Measurements from ENCODE around the gene C7.
"Not testable (repeated sequence)": the region's sequence is repeated elsewhere in the genome, so short reads cannot be mapped to it uniquely, and the experiment has no call there.

The C7 gene

DNA sequence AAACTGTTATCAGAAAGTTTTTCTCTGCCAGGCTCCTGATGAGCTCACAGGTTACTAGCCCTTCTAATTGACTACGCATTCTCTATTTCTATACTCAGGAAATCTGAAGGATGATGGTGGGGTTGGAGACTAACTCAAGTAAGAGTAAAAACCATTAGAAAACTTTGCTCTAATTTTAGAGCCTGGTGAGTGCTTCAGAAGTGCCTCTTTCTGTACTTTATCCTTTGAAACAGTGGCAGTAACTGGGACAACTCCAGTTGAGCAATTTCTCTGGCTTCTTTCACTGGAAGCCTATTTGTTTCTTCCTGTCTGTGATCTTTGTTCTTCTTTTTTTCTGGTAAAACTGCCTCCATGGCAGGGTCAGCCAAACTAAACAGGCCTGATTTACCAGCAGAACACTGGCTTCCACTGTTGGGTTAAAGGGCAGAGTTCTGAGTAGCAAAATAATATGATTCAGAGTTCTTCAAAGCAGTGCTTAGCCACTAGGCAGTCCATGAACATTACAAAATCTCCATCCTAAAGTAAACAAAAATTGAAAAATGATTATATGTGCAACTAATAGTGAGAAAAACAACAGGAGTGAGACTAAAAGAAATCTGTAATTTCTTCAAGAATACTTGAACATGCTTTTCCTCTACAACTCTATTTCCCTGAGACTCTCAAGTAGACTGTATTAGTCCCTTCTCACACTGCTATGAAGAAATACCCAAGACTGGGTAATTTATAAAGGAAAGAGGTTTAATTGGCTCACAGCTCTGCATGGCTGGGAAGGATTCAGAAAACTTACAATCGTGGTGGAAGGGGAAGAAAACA, 82.1 kb downstream of the C7 start:
- FAIRE-seq = no peak
- TF ChIP-seq POLR2A (IDR thresholded peaks at IDR 0.05; ENCODE audit: low read depth, low read length) = no peak
- no peak for DNase-seq (ENCODE audit: insufficient read length, low spot score)

DNA sequence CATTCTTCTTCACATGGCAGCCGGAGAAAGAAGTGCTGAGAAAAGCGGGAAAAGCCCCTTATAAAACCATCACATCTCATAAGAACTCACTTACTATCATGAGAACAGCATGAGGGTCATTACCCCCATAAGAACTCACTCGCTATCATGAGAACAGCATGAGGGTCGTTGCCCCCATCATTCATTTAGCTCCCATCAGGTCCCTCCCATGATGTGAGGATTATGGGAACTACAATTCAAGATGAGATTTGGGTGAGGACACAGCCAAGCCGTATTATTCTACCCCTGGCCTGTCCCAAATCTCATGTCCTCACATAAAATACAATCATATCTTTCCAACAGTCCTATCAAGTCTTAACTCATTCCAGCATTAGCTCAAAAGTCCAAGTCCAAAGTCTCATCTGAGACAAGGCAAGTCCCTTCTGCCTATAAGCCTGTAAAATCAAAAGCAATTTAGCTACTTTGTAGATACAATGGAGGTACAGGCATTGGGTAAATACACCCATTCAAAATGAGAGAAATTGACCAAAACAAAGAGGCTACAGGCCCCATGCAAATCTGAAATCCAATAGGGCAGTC, 82.8 kb downstream of the C7 start:
- no peak for FAIRE-seq
- no peak for TF ChIP-seq POLR2A (IDR thresholded peaks at IDR 0.05; ENCODE audit: low read depth, low read length)
- DNase-seq (ENCODE audit: insufficient read length, low spot score) = no peak

DNA sequence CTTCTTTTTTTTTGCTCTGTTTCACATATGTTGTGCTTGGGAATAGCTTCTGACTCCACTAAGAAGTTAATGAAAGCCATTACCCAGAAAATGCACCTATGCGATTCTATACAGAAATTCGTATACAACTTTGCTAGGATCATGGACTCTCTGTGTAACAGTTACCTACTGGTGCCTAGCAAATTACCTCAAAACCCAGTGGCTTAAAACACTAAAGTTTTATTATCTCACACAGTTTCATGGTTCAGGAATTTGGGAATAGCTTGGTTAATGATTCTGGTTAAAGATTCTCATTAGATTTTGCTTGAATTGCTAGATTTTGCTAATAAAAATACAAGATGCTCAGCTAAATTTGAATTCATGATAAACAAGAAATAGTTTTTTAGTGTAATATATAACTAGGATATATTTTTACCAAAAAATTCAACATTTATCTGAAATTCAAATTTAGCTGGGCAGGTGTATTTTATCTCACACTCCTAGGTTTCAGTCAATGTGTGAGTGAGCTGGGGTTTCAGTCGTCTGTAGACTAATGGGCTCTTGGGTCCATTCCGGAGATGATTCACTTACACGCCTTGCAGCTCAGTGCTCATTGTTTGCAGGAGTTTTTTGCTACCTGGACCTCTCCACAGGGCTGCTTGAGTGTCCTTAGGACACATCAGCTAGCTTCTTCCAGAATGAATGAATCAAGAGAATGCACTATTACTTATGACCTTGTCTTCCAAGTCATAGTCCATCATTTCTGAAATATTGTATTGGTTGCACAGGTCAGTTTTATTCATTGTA, 86.7 kb downstream of the C7 start:
- no peak for FAIRE-seq
- DNase-seq (ENCODE audit: insufficient read length, low spot score) = no peak
- TF ChIP-seq POLR2A (IDR thresholded peaks at IDR 0.05; ENCODE audit: low read depth, low read length) = no peak

DNA sequence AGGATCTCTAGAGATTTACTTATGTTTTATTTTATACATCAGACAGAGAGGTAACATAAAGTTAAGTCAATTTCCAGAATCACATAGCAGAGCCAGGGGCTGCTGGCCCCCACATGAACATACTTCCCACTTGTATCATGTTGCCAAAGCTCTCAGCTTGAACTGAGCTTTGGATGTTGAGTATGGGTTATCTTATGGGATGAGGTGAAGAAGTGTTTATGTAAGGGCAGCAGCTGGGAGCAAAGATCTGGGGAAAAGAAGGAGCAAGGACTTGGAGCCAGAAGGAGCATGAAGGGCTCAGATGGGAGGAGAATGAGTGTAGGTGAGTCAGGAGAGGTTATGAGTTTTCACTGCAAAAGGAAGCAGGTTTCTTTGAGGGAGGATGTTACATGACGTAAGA, 89.8 kb downstream of the C7 start:
- no peak for TF ChIP-seq POLR2A (IDR thresholded peaks at IDR 0.05; ENCODE audit: low read depth, low read length)
- DNase-seq (ENCODE audit: insufficient read length, low spot score) (no peak), FAIRE-seq (no peak)

DNA sequence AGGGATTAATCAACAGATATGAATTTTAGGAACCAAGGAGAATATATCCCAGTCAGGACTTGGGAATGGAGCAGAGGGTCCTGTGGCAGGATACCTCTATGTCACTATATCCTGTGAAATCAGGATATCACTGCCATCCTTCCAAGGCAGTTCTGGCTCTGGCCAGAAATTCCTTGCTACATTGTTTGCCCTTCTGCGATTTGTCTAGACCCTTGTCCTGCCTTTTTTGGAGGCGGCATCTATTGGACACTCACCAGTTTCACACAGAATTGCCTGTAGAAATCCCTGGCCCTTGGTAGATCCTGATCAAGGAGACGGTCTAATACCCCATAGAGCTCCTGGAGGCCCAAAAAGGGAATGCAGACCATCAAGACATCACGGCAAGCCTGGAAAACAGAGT, 90.7 kb downstream of the C7 start:
- no peak for FAIRE-seq
- no peak for DNase-seq (ENCODE audit: insufficient read length, low spot score)
- no peak for TF ChIP-seq POLR2A (IDR thresholded peaks at IDR 0.05; ENCODE audit: low read depth, low read length)

DNA sequence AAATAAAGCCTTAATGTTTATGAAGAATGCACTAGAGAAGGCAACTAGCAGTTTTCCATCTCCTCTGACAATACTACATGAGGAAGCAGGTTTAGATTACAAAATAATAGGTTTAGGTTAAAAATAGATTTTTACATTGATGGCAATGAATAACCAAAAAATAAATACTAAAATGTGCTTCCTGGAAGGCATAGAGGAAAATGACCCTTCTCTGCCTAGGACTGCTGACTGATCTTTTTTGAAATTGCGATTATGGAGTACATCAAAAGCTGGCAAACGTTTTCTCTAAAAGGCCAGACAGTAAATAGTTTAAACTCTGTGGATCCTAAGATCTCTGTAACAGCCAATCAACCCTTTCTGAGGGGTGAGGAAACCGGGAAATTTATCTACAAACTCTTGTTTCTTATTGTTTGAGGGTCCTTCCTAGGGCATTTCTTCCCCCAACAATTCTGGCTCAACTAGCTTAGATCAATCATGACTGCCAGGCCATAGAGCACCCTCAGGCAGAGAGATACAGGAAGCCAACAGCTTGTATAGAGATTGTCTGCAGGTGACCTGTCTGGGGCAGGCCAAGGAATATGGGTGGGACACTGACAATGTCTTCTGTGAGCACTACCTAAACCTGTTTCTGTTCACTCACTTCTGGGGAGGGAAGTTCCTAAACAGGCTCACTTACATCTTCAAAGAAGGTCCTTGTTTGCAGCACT, 94.5 kb downstream of the C7 start:
- no peak for FAIRE-seq
- no peak for DNase-seq (ENCODE audit: insufficient read length, low spot score)
- TF ChIP-seq POLR2A (IDR thresholded peaks at IDR 0.05; ENCODE audit: low read depth, low read length) = no peak

DNA sequence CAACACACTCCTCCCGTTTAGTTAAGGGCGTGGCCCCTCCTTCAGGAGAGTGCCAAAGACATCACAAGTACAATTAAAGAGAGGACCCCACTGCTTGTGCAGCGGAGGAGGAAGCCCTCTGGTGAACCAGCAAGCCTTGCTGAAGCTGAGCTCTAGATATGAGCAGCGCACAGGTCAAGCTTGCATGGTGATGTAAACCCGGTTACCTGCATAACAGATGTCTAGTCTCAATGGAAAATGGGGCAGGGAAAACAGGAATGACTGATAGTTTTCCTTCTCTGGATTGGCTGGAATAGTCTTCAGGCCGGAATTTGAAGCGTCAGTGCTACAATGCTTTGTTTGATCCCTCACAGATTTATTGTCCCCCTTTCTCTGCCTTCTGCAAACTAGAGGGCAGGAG, 95.6 kb downstream of the C7 start:
- no peak for DNase-seq (ENCODE audit: insufficient read length, low spot score)
- no peak for TF ChIP-seq POLR2A (IDR thresholded peaks at IDR 0.05; ENCODE audit: low read depth, low read length)
- no peak for FAIRE-seq

DNA sequence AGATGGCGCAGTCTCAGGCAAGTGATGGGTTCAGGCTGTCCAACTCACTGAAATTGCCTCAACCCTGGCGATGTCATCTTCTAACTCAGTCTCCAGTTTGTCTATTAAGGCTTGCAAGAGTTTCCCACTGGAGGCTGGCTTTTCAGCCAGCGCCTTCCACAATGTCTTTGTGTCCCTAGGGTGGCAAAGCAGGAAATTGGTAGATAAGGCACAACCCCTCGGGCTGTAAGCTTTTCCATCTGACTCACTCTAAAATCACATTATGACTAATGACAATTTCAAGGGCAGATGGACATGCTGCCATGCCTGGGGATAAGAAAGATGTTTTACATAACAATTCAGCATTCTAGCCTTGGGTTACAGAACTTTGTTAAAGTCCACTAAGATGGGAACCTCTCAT, 99.9 kb downstream of the C7 start:
- 0 out of 2 replicates have a peak, but pooled peaks have one; percentile 11 for TF ChIP-seq POLR2A (IDR thresholded peaks at IDR 0.05; ENCODE audit: low read depth, low read length)
- DNase-seq (ENCODE audit: insufficient read length, low spot score) = peak; percentile 35
- peak; percentile 43 for FAIRE-seq

DNA sequence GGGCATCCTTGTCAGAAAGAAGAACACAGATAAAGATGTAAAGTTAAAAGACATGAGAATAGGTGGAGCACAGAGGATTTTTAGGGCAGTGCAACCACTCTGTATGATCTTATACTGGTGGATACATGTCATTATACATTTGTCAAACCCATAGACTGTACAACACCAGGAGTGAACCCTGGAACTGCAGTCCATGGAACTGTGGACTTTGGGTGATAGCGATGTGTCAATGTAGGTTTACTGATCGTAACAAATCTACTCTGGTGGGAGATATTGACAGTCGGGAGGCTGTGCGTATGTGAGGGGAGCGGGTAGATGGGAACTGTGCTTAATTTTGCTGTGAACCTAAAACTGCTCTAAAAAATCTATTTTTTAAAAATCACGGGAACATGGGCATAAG, 101.3 kb downstream of the C7 start:
- FAIRE-seq = no peak
- no peak for TF ChIP-seq POLR2A (IDR thresholded peaks at IDR 0.05; ENCODE audit: low read depth, low read length)
- DNase-seq (ENCODE audit: insufficient read length, low spot score) = no peak

DNA sequence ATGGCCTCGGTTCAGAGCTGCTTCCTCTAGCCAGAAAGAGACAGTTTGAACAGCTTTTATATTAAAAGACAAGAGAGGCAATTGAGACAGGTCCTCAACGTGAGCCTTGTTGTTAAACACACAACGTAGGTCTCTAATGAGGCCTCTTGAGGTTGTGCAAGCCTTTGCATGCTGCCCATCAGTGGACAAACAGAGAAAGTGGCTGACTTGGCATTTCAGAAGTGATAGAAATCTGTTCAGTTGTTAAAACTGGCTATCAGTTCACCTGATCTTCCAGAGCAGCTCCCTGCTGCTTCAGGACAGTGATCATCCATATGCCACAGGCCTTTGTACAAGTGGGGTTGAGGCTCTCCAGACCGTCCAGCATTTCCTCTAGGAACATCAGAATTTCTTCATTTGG, 103.0 kb downstream of the C7 start:
- DNase-seq (ENCODE audit: insufficient read length, low spot score) = no peak
- TF ChIP-seq POLR2A (IDR thresholded peaks at IDR 0.05; ENCODE audit: low read depth, low read length) = no peak
- FAIRE-seq = no peak

DNA sequence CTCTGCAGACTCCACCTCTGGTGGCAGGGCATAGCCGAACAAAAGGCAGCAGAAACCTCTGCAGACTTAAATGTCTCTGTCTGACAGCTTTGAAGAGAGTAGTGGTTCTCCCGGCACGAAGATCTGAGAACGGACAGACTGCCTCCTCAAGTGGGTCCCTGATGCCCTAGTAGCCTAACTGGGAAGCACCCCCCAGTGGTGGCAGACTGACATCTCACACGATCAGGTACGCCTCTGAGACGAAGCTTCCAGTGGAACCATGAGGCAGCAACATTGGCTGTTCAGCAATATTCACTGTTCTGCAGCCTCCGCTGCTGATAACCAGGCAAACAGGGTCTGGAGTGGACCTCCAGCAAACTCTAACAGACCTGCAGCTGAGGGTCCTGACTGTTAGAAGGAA, 113.3 kb downstream of the C7 start:
- FAIRE-seq = not testable (repeated sequence)

More for the DNA sequence above, 113.3 kb downstream of the C7 start:
- not testable (repeated sequence) for DNase-seq (ENCODE audit: insufficient read length, low spot score)

Measured in H54 (cell line).